ENCODE data around the gene TIMM10. TPM values are rescaled to one million over a fixed set of nuclear protein-coding genes. Genes with fewer than 3 reads are reported as not detected.
A peak's percentile ranks its signal among the peaks of the same experiment; 100 is the strongest.

The TIMM10 gene
- total and polyA plus RNA-seq, 2 experiments from 2014 or later: 23.3 to 99.4 TPM

GRCh38 chr11:57482782-57483561 lies 47.6 kb downstream of the TIMM10 start:
- peak overlapping the region; percentile 99 for H3K4me2 ChIP-seq
- H3K27ac ChIP-seq: no peak overlapping the region
- DNase-seq (ENCODE audit: low spot score): peak; percentile 81
- H3K4me1 ChIP-seq (ENCODE audit: insufficient read depth): peaks cover 10% of the 10 kb centered on the region
- H3K36me3 ChIP-seq (replicated peaks; ENCODE audit: insufficient read depth, low read depth): no peaks in the 10 kb centered on the region
- TF ChIP-seq CTCF (IDR thresholded peaks at IDR 0.05; ENCODE audit: poor library complexity): peak; percentile 81
- no peak for TF ChIP-seq EZH2phosphoT487 (IDR thresholded peaks at IDR 0.05; ENCODE audit: low read depth, severe bottlenecking, unreplicated experiment)
- peak; percentile 29 for TF ChIP-seq EZH2 (IDR thresholded peaks at IDR 0.05; ENCODE audit: borderline replicate concordance)
- no peaks in the 10 kb centered on the region for H3K79me2 ChIP-seq
- no peaks in the 10 kb centered on the region for H4K20me1 ChIP-seq (ENCODE audit: insufficient read depth, poor library complexity, severe bottlenecking)
- H3K9me2 ChIP-seq (replicated peaks; ENCODE audit: insufficient read depth): no peaks in the 10 kb centered on the region
- peak overlapping the region; percentile 52 for H3K4me3 ChIP-seq
- peak overlapping the region; percentile 71 for H2AFZ ChIP-seq
- H3K9me3 ChIP-seq (ENCODE audit: low read depth): no peaks in the 10 kb centered on the region
- H3K27me3 ChIP-seq: peaks cover 46% of the 10 kb centered on the region
- WGBS (ENCODE audit: low lambda C conversion rate, missing lambda C conversion rate): 4% methylated on average over 44 of the region's 52 CpGs

GRCh38 chr11:57481915-57482781 lies 48.4 kb downstream of the TIMM10 start:
- 17% methylated on average over 23 of the region's 44 CpGs for WGBS (ENCODE audit: low lambda C conversion rate, missing lambda C conversion rate)

GRCh38 chr11:57481315-57481714 lies 49.2 kb downstream of the TIMM10 start:
- Histone ChIP-seq H3K4me2 (no peak overlapping the region), H3K36me3 (replicated peaks; ENCODE audit: insufficient read depth, low read depth) (no peaks in the 10 kb centered on the region), H3K4me1 (ENCODE audit: insufficient read depth) (peaks cover 14% of the 10 kb centered on the region), H3K4me3 (no peak overlapping the region), H3K9me3 (ENCODE audit: low read depth) (no peaks in the 10 kb centered on the region), H3K79me2 (no peaks in the 10 kb centered on the region), H2AFZ (no peak overlapping the region), H3K9me2 (replicated peaks; ENCODE audit: insufficient read depth) (no peaks in the 10 kb centered on the region), H3K27me3 (peaks cover 62% of the 10 kb centered on the region), H4K20me1 (ENCODE audit: insufficient read depth, poor library complexity, severe bottlenecking) (no peaks in the 10 kb centered on the region), H3K27ac (no peak overlapping the region)
- no peak for DNase-seq (ENCODE audit: low spot score)
- TF ChIP-seq EZH2 (IDR thresholded peaks at IDR 0.05; ENCODE audit: borderline replicate concordance): no peak
- TF ChIP-seq CTCF (IDR thresholded peaks at IDR 0.05; ENCODE audit: poor library complexity): no peak
- no peak for TF ChIP-seq EZH2phosphoT487 (IDR thresholded peaks at IDR 0.05; ENCODE audit: low read depth, severe bottlenecking, unreplicated experiment)
- WGBS (ENCODE audit: low lambda C conversion rate, missing lambda C conversion rate): 41% methylated on average over 2 of the region's 2 CpGs

More at GRCh38 chr11:57481915-57482781, 48.4 kb downstream of the TIMM10 start:
- H4K20me1 ChIP-seq (ENCODE audit: insufficient read depth, poor library complexity, severe bottlenecking): no peaks in the 10 kb centered on the region
- H3K9me2 ChIP-seq (replicated peaks; ENCODE audit: insufficient read depth): no peaks in the 10 kb centered on the region
- no peak overlapping the region for H2AFZ ChIP-seq
- no peak for TF ChIP-seq EZH2phosphoT487 (IDR thresholded peaks at IDR 0.05; ENCODE audit: low read depth, severe bottlenecking, unreplicated experiment)
- TF ChIP-seq EZH2 (IDR thresholded peaks at IDR 0.05; ENCODE audit: borderline replicate concordance): peak; percentile 16
- H3K9me3 ChIP-seq (ENCODE audit: low read depth): no peaks in the 10 kb centered on the region
- DNase-seq (ENCODE audit: low spot score): no peak
- H3K79me2 ChIP-seq: no peaks in the 10 kb centered on the region
- peaks cover 10% of the 10 kb centered on the region for H3K4me1 ChIP-seq (ENCODE audit: insufficient read depth)
- H3K36me3 ChIP-seq (replicated peaks; ENCODE audit: insufficient read depth, low read depth): no peaks in the 10 kb centered on the region
- H3K27ac ChIP-seq: no peak overlapping the region
- peaks cover 54% of the 10 kb centered on the region for H3K27me3 ChIP-seq
- peak overlapping the region; percentile 99 for H3K4me2 ChIP-seq
- H3K4me3 ChIP-seq: peak overlapping the region; percentile 52
